Peyer's patch (tissue), 4 donors: ENCODE measurements around the gene TMC1.

Experiments
- POLR2A ChIP-seq, 2 donors: fragments of 450-650 bp; IDR thresholded peaks; one replicate each; pipeline ENCODE4 v1.5.1; 2017; ENCODE audit warnings: antibody characterized with exemption in 2 of 2, mild to moderate bottlenecking in 2 of 2, moderate library complexity in 2 of 2
- TF ChIP-seq, protein P1 (sequence below), 6 experiments: fragments of 450-650 bp in 4 of 6; fragments of 200-600 bp in 2 of 6; sonication (generic) in 1 of 6; IDR thresholded peaks; one replicate each; pipeline ENCODE4 v1.5.1; 2017 to 2019; ENCODE audit warnings: antibody characterized with exemption in 6 of 6, mild to moderate bottlenecking in 3 of 6, moderate library complexity in 1 of 6

DNA sequence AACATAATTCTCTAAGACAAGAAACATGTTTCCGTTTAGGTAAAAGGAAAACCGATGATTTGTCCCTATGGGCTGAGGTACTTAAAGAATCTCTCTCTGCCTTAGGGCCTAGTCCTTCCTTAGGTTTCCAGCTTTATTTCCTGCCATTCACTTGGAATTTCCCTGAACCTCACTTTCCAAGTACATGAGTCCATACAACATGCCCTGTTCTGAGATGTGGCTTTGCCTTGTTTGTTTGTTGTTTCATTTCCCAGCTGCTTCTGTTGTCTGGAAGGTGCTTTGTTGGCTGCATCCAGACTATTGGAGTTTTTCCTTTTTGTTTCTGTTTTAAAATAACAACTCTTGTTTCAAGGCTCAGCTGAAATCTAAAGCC lies 336.2 kb downstream of the TMC1 start:
- no peak for TF ChIP-seq POLR2A (IDR thresholded peaks at IDR 0.05)
- TF ChIP-seq, protein P1, sequence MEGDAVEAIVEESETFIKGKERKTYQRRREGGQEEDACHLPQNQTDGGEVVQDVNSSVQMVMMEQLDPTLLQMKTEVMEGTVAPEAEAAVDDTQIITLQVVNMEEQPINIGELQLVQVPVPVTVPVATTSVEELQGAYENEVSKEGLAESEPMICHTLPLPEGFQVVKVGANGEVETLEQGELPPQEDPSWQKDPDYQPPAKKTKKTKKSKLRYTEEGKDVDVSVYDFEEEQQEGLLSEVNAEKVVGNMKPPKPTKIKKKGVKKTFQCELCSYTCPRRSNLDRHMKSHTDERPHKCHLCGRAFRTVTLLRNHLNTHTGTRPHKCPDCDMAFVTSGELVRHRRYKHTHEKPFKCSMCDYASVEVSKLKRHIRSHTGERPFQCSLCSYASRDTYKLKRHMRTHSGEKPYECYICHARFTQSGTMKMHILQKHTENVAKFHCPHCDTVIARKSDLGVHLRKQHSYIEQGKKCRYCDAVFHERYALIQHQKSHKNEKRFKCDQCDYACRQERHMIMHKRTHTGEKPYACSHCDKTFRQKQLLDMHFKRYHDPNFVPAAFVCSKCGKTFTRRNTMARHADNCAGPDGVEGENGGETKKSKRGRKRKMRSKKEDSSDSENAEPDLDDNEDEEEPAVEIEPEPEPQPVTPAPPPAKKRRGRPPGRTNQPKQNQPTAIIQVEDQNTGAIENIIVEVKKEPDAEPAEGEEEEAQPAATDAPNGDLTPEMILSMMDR (IDR thresholded peaks at IDR 0.05), result no peak
